ENCODE measurements around the gene WDR48. TPM values are rescaled to one million over a fixed set of nuclear protein-coding genes. Genes with fewer than 3 reads are reported as not detected.
A peak's percentile ranks its signal among the peaks of the same experiment; 100 is the strongest.

WDR48 gene
- total RNA-seq, 3 donors from 2014 or later (not counting 1 experiment from before 2014, with no cell fraction given): 89.1 to 101 (median 91.5) TPM

- peaks cover 17 to 30% of the 10 kb centered on the region in 2 donors for H3K4me1 Mint-ChIP-seq
- WGBS (ENCODE audit: insufficient coverage): 60% methylated on average over 6 of the region's 6 CpGs
- Histone ChIP-seq H3K27me3 (ENCODE audit: control insufficient read depth, insufficient read depth, low read length) (no peaks in the 10 kb centered on the region), H3K9me3 (ENCODE audit: control insufficient read depth, insufficient read depth, low read length) (no peaks in the 10 kb centered on the region), H3K27ac (ENCODE audit: low read length) (no peak overlapping the region), H3K36me3 (ENCODE audit: control insufficient read depth, insufficient read depth, low read length) (no peaks in the 10 kb centered on the region), H3K4me3 (ENCODE audit: low read length) (no peak overlapping the region), H3K4me1 (ENCODE audit: control insufficient read depth, insufficient read depth, low read length) (peaks cover 27% of the 10 kb centered on the region)
- DNase-seq: peak in 1 of 2 donors; percentile 65
- no peak overlapping the region for H3K4me3 Mint-ChIP-seq
- no peaks in the 10 kb centered on the region for H3K9me3 Mint-ChIP-seq
- no peak for ATAC-seq
- TF ChIP-seq, protein P1, sequence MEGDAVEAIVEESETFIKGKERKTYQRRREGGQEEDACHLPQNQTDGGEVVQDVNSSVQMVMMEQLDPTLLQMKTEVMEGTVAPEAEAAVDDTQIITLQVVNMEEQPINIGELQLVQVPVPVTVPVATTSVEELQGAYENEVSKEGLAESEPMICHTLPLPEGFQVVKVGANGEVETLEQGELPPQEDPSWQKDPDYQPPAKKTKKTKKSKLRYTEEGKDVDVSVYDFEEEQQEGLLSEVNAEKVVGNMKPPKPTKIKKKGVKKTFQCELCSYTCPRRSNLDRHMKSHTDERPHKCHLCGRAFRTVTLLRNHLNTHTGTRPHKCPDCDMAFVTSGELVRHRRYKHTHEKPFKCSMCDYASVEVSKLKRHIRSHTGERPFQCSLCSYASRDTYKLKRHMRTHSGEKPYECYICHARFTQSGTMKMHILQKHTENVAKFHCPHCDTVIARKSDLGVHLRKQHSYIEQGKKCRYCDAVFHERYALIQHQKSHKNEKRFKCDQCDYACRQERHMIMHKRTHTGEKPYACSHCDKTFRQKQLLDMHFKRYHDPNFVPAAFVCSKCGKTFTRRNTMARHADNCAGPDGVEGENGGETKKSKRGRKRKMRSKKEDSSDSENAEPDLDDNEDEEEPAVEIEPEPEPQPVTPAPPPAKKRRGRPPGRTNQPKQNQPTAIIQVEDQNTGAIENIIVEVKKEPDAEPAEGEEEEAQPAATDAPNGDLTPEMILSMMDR (IDR thresholded peaks at IDR 0.05): no peak
- H3K27me3 Mint-ChIP-seq (ENCODE audit: low read depth in 2 of 2): peaks cover 19 to 22% of the 10 kb centered on the region in 2 donors
- intact Hi-C loops (cut with micrococcal nuclease): no loop called here
- H3K36me3 Mint-ChIP-seq: no peaks in the 10 kb centered on the region
- H3K27ac Mint-ChIP-seq: no peak overlapping the region
Observed at GRCh38 chr3:39126532-39127071, 74.8 kb downstream of the WDR48 start.

DNA sequence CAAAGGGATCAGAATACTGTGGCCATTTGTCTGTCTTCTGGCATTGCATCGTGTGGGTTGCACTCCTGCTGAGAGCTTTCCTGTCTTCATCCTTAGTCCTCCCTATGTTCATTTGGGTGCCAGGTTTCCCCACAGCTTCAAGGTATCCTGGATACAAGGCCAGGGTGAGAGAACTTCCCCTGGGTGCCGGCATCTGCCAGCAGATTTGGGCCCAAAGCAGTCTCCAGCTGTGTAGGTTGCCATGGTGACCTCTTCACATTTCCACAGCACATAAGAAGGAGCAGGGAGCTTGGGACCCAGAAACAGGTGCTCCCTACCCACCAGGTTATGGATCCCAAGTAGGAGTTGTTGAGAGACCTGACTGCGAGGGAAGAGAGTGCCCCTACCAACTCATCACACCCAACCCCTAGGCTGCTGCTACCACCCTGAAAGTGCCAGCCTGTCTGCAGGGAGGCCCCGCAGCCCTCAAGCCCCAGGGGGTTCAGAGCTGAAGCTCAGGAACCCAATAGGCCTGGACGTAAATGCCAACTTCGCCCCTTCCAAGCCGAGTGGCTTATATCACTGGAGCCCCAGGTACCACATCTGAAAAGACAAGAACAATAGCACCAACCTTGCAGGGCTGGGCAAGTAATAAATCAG lies 75.6 kb downstream of the WDR48 start:
- ATAC-seq (peak in 1 of 3 donors; percentile 12), DNase-seq (no peak)
- no peaks in the 10 kb centered on the region for H3K36me3 ChIP-seq (ENCODE audit: control insufficient read depth, insufficient read depth, low read length)
- H3K36me3 Mint-ChIP-seq: no peaks in the 10 kb centered on the region
- H3K9me3 Mint-ChIP-seq: no peaks in the 10 kb centered on the region
- peaks cover 25% of the 10 kb centered on the region for H3K4me1 ChIP-seq (ENCODE audit: control insufficient read depth, insufficient read depth, low read length)
- TF ChIP-seq, protein P1 (IDR thresholded peaks at IDR 0.05): no peak
- H3K27ac ChIP-seq (ENCODE audit: low read length): no peak overlapping the region
- intact Hi-C loops (cut with micrococcal nuclease): no loop called here
- H3K27me3 Mint-ChIP-seq (ENCODE audit: low read depth in 2 of 2): peaks cover 13 to 14% of the 10 kb centered on the region in 2 donors
- peaks cover 17 to 30% of the 10 kb centered on the region in 2 donors for H3K4me1 Mint-ChIP-seq
- H3K4me3 ChIP-seq (ENCODE audit: low read length): no peak overlapping the region
- no peaks in the 10 kb centered on the region for H3K27me3 ChIP-seq (ENCODE audit: control insufficient read depth, insufficient read depth, low read length)
- H3K4me3 Mint-ChIP-seq: peak overlapping the region; percentile 26
- no peaks in the 10 kb centered on the region for H3K9me3 ChIP-seq (ENCODE audit: control insufficient read depth, insufficient read depth, low read length)
- 50% methylated on average over 7 of the region's 7 CpGs for WGBS (ENCODE audit: insufficient coverage)
- H3K27ac Mint-ChIP-seq: peak overlapping the region; percentile 29 to 58

GRCh38 chr3:39127908-39128304 lies 76.1 kb downstream of the WDR48 start:
- Mint-ChIP-seq H3K4me3 (peak overlapping the region; percentile 26), H3K27me3 (ENCODE audit: low read depth in 2 of 2) (peaks cover 8 to 9% of the 10 kb centered on the region in 2 donors)
- intact Hi-C loops (cut with micrococcal nuclease): no loop called here

More at GRCh38 chr3:39127908-39128304, 76.1 kb downstream of the WDR48 start:
- peak; percentile 62 to 76 (median 71) for ATAC-seq
- Histone ChIP-seq H3K4me3 (ENCODE audit: low read length) (no peak overlapping the region), H3K27ac (ENCODE audit: low read length) (no peak overlapping the region), H3K4me1 (ENCODE audit: control insufficient read depth, insufficient read depth, low read length) (peaks cover 24% of the 10 kb centered on the region), H3K9me3 (ENCODE audit: control insufficient read depth, insufficient read depth, low read length) (no peaks in the 10 kb centered on the region), H3K36me3 (ENCODE audit: control insufficient read depth, insufficient read depth, low read length) (no peaks in the 10 kb centered on the region), H3K27me3 (ENCODE audit: control insufficient read depth, insufficient read depth, low read length) (no peaks in the 10 kb centered on the region)
- peak in 1 of 2 donors; percentile 41 for DNase-seq
- 0% methylated on average over 1 of the region's 1 CpG for WGBS (ENCODE audit: insufficient coverage)
- H3K27ac Mint-ChIP-seq: peak overlapping the region; percentile 29 to 58
- peaks cover 17 to 30% of the 10 kb centered on the region in 2 donors for H3K4me1 Mint-ChIP-seq
- TF ChIP-seq, protein P1 (IDR thresholded peaks at IDR 0.05): no peak
- H3K9me3 Mint-ChIP-seq: no peaks in the 10 kb centered on the region
- H3K36me3 Mint-ChIP-seq: no peaks in the 10 kb centered on the region
